Activated naive CD8-positive, alpha-beta T cell (primary cell): ENCODE measurements around the gene URM1.
"Not testable (repeated sequence)": the region's sequence is repeated elsewhere in the genome, so short reads cannot be mapped to it uniquely, and the experiment has no call there.

Experiments used
- H3K27ac Mint-ChIP-seq: one replicate; pipeline ENCODE4 v1.8.0; 2021; ENCODE audit warnings: mixed read lengths
- H3K27me3 Mint-ChIP-seq: one replicate; pipeline ENCODE4 v1.8.0; 2021; ENCODE audit warnings: mixed read lengths
- H3K36me3 Mint-ChIP-seq: one replicate; pipeline ENCODE4 v1.8.0; 2021; ENCODE audit warnings: mixed read lengths
- H3K4me1 Mint-ChIP-seq: one replicate; pipeline ENCODE4 v1.8.0; 2021; ENCODE audit warnings: low read depth, mixed read lengths
- H3K4me3 Mint-ChIP-seq: one replicate; pipeline ENCODE4 v1.8.0; 2021; ENCODE audit warnings: mild to moderate bottlenecking, mixed read lengths
- H3K9me3 Mint-ChIP-seq: one replicate; pipeline ENCODE4 v1.8.0; 2021; ENCODE audit warnings: low read depth, mixed read lengths

Gene URM1

DNA sequence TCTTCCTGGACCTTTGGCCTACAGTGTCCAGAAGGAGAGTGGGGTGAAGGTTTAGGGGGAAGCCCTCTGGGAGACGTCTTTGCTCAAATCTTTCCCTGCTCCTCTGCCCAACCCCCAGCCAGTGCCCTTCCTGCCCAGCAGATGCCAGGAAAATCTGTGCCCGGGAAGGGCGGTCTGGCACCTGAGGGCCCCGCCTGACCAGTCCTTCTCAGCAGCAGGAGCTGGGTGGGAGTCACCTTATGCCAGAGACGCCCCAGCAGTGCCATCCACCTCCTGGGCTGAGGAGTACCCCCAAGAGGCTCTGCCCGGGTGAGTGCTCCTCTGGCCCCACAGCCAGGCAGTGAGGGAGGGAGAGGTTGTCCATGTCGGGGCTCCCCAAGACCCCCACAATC lies 34.6 kb downstream of the URM1 start:
- H3K27ac Mint-ChIP-seq = no peak overlapping the region
- no peaks in the 10 kb centered on the region for H3K36me3 Mint-ChIP-seq
- no peak overlapping the region for H3K4me3 Mint-ChIP-seq
- H3K4me1 Mint-ChIP-seq = no peaks in the 10 kb centered on the region
- no peaks in the 10 kb centered on the region for H3K9me3 Mint-ChIP-seq
- H3K27me3 Mint-ChIP-seq = peaks cover 3% of the 10 kb centered on the region

DNA sequence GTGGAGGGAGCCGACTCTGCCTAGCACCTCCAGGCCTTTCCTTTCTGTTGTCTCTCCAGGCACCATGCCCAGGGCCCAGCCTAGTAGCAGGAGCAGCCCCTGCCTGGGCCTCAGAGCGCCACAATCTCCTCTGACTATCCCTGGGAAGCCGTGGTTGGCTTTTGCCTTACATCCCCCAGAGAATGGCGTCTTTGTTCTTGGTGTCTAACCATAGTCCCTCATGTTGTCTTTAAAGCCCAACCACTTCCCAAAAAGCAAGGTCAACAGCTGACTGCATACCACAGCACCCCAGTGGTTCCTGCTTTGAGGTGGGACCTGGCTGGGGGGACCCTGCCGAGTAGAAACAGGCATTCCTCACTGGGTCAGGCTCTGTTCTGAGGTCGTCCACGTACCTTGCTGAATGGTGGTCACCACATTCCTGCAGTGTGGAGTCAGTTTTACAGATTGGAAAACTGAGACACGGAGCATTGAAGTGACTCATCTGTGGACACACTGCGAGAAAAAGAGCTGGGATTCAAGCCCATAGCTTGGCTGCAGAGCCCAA lies 35.7 kb downstream of the URM1 start:
- no peaks in the 10 kb centered on the region for H3K4me1 Mint-ChIP-seq
- no peak overlapping the region for H3K27ac Mint-ChIP-seq
- H3K9me3 Mint-ChIP-seq = no peaks in the 10 kb centered on the region
- H3K4me3 Mint-ChIP-seq = no peak overlapping the region
- peaks cover 3% of the 10 kb centered on the region for H3K27me3 Mint-ChIP-seq
- no peaks in the 10 kb centered on the region for H3K36me3 Mint-ChIP-seq

DNA sequence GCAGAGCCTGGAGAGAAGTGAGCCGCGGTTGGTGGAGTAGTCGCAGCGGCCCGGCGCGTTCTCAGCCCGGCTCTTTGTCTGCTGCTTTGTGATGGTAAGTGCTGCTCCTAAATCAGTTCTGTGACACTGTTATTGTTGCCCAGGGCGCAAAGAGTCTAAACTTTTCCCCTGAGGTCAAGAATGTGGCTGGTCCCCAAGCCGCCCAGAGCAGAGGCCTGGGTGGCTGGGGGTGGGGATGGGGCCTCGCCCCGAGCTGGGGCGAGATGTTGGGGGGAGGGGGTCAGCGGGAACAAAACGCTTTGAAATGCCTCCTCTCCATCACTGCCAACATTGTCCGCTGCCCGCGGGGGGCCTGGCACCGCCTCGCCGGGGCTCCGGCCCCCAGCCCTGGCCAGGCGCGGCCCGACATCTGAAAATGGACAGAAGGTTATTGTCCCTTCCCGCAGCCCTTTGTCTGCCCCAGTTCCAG lies 37.8 kb downstream of the URM1 start:
- Mint-ChIP-seq H3K36me3 (no peaks in the 10 kb centered on the region), H3K4me3 (no peak overlapping the region), H3K27ac (no peak overlapping the region), H3K9me3 (no peaks in the 10 kb centered on the region), H3K27me3 (peaks cover 8% of the 10 kb centered on the region), H3K4me1 (no peaks in the 10 kb centered on the region)

DNA sequence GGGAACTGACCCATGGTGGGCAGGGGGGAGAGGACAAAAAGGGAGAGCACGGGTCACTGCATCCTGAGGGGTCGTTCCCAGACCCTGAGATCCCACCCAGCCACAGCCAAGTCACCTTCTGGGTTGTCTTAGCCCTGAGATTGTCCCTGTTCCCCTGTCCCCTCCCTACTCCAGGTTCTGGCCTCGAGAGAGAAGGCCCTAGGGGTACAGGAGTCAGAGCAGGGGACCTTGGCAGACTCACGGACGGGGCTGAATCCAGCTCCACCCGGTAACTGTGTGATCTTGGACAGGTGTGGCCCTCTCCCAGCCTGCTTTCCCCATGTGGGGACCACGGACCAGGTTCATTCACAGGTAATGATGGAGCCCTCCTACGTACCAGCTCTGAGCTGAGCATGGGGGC lies 38.3 kb downstream of the URM1 start:
- Mint-ChIP-seq H3K27ac (no peak overlapping the region), H3K27me3 (peaks cover 9% of the 10 kb centered on the region), H3K36me3 (no peaks in the 10 kb centered on the region), H3K9me3 (no peaks in the 10 kb centered on the region), H3K4me1 (no peaks in the 10 kb centered on the region), H3K4me3 (no peak overlapping the region)

DNA sequence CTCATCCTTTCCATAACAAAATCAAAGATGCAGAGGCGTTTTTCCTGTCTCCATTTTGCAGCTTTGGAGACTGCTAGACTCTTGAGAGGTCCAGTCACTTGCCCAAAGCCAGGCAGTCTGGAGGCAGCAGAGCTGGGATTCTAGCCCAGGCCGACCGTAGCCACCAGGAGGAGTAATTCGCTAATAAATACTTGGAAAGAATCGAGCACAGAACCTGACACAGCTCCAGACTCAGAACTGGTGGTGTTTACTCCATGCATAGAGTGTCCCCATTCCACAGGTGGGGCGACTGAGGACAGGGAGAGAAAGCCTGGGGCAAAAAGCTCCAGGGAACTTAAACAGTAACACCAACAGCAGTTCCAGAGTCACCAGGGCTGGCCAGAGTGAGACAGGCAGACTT lies 38.8 kb downstream of the URM1 start:
- Mint-ChIP-seq H3K27ac (no peak overlapping the region), H3K9me3 (no peaks in the 10 kb centered on the region), H3K4me1 (no peaks in the 10 kb centered on the region), H3K27me3 (peaks cover 13% of the 10 kb centered on the region), H3K36me3 (no peaks in the 10 kb centered on the region), H3K4me3 (no peak overlapping the region)

DNA sequence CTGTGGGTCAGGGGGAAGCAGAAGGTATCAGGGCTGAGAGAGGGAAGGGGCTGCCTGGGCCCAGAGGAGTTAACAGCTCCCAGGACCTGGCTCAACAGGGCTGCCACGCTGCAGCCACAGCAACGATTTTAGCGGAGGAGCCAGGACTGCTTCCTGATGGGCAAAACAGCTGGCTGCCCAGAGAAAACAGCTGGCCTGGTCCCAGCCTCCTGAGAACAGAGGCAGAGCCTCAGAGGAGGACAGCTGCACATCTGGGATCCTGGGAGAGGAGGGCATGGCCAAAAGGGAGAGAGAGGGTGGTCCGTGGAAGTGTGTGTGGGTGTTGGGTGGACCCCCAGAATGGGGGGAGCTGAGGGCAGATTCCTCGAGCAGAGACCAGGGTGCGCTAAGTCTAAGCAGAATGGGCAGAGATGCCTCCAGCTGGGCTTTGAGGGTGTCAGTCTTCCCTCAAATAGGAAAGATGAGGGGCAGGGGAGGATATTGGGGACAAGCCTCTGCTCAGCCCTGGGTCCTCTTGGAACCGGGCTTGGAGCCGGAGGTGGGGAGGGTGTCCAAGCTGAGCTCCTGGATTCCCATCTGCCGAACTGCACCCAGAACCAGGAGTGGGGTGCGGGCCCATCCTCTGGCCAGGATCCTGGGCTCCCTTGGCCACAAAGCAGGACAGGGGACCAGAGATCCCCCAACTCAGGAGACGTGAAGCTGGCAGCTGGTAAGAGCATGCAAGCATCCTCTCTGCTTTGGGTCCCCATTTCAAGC lies 40.4 kb downstream of the URM1 start:
- no peaks in the 10 kb centered on the region for H3K9me3 Mint-ChIP-seq
- no peak overlapping the region for H3K4me3 Mint-ChIP-seq
- H3K27me3 Mint-ChIP-seq = peaks cover 23% of the 10 kb centered on the region
- H3K4me1 Mint-ChIP-seq = no peaks in the 10 kb centered on the region
- H3K27ac Mint-ChIP-seq = no peak overlapping the region
- no peaks in the 10 kb centered on the region for H3K36me3 Mint-ChIP-seq

DNA sequence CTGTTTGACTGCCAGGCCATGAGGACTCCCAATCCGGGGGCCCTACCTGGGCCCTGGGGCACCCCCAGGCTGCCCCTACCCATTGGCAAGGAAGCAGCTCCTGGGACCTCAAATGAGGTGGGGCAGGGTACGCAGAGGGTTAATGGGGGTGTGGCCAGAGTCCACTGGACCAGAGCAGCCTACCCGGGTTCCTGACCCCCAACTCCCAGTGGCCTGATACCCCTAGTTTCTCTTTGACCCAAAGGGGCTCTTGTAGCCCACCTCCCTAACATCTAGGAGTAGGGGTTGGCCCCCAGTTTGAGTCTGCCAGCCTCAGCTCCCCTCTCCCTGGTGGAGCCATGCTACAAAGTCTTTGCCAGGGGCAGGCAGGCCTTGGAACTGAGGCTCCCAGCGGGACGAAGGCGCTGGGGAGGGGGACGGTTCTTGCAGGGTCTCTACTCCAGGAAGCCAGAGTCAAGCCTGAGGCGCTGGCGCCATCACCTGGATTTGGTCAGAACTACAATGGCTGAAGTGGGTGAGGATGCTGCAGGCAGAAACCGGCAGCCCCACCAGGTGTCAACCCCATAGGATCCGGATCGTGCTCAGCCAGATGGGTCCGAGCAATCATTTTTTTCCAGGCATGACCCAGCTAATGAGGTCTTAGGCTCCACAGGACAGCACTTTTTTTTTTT lies 41.1 kb downstream of the URM1 start:
- H3K4me1 Mint-ChIP-seq = no peaks in the 10 kb centered on the region
- H3K27me3 Mint-ChIP-seq = peaks cover 23% of the 10 kb centered on the region
- no peak overlapping the region for H3K4me3 Mint-ChIP-seq

DNA sequence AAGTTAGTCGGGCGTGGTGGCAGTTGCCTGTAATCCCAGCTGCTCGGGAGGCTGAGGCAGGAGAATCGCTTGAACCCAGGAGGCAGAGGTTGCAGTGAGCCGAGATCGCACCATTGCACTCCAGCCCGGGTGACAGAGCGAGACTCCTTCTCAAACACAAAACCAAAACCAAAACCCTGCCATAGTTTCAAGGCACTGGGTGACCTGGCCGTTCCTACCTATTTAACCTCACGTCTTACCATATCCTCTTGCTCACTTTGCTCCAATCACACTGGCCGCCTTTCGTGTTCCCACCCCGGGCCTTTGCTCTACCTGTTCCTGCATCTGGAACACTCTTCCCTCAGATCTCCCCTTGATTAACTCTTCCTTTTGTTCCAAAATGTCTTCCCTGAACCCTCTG lies 42.6 kb downstream of the URM1 start:
- not testable (repeated sequence) for H3K4me1 Mint-ChIP-seq, H3K27ac Mint-ChIP-seq, H3K4me3 Mint-ChIP-seq, H3K36me3 Mint-ChIP-seq, H3K9me3 Mint-ChIP-seq
- peaks cover 23% of the 10 kb centered on the region for H3K27me3 Mint-ChIP-seq

More for the DNA sequence above, 41.1 kb downstream of the URM1 start:
- Mint-ChIP-seq H3K27ac (no peak overlapping the region), H3K36me3 (no peaks in the 10 kb centered on the region), H3K9me3 (no peaks in the 10 kb centered on the region)

DNA sequence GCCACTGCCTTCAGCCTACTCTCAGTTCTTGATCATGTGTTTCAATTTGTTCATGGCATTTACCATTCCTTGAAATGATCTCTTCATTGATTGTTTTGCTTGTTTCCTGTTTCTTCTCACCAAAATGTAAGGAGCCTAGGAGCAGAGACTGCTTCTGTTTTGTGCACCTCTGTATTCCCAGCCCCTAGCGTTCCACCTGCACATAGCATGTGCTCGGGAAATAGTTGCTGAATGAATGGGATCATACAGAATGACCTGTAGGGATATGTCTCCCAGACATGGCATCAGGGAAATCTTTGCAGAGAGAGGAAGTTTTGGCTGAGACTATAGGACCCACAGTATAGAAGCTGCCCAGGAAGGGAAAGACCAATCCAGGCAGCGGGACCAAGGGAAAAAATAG lies 43.3 kb downstream of the URM1 start:
- H3K36me3 Mint-ChIP-seq = no peaks in the 10 kb centered on the region
- peaks cover 2% of the 10 kb centered on the region for H3K4me1 Mint-ChIP-seq
- no peak overlapping the region for H3K4me3 Mint-ChIP-seq
- H3K27me3 Mint-ChIP-seq = peaks cover 27% of the 10 kb centered on the region
- H3K9me3 Mint-ChIP-seq = no peaks in the 10 kb centered on the region
- no peak overlapping the region for H3K27ac Mint-ChIP-seq

DNA sequence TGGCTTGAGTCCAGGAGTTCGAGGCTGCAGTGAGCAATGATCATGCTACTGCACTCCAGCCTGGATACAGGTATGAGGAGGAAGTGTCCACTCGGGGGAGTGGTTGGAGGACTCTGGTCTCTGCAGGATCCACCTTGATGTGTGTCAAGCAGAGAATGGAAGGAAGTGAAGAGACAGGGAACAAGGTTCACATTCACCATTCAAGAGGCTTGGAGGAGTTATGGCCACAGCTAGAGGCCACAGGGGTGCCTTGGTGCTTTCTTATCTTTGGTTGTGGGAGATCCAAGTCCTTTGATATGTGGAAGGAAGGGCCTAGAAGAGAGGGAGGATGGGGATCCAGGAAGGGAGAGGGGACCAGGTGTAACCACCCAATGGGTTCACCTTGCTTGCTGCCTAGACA lies 44.1 kb downstream of the URM1 start:
- Mint-ChIP-seq H3K4me1 (peaks cover 8% of the 10 kb centered on the region), H3K36me3 (no peaks in the 10 kb centered on the region), H3K27me3 (peaks cover 26% of the 10 kb centered on the region), H3K27ac (no peak overlapping the region), H3K9me3 (no peaks in the 10 kb centered on the region), H3K4me3 (no peak overlapping the region)

DNA sequence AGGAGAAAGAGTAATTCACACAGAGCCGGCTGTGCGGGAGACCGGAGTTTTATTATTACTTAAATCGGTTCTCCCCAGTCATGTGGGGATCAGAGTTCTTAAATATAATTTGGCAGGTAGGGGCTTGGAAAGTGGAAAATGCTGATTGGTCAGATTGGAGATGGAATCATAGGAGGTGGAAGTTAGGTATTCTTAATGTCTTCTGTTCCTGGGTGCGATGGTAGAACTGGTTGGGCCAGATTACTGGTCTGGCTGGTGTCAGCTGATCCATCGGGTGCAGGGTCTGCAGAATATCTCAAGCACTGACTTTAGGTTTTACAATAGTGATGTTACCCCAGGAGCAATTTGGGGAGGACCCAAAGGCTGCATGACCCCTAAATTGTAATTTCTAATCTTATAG lies 44.8 kb downstream of the URM1 start:
- Mint-ChIP-seq H3K4me1 (peaks cover 8% of the 10 kb centered on the region), H3K9me3 (no peaks in the 10 kb centered on the region), H3K4me3 (no peak overlapping the region), H3K36me3 (no peaks in the 10 kb centered on the region), H3K27ac (no peak overlapping the region), H3K27me3 (peaks cover 25% of the 10 kb centered on the region)

DNA sequence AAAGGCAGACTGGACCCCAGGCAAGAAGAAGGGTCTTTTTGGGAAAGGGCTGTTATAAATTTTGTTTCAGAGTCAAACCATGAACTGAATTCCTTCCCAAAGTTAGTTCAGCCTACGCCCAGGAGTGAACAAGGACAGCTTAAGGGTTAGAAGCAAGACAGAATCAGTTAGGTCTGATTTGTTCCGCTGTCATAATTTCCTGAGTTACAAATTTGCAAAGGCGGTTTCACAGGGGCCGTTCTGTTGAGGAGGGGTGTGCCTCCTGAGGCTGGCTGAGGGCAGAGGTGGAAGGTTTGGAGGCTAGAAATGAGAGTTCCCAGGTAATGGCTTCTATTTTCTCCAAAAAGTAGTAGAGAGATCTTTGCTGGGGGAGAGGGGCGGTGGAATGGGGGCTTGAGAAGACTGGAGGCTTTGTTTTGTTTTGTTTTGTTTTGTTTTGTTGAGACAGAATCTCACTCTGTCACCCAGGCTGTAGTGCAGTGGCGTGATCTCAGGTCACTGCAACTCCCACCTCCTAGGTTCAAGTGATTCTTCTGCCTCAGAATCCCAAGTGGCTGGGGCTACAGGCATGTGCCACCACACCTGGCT lies 45.4 kb downstream of the URM1 start:
- peaks cover 8% of the 10 kb centered on the region for H3K4me1 Mint-ChIP-seq
- H3K9me3 Mint-ChIP-seq = no peaks in the 10 kb centered on the region
- no peak overlapping the region for H3K27ac Mint-ChIP-seq
- H3K27me3 Mint-ChIP-seq = peaks cover 25% of the 10 kb centered on the region
- no peaks in the 10 kb centered on the region for H3K36me3 Mint-ChIP-seq
- no peak overlapping the region for H3K4me3 Mint-ChIP-seq

DNA sequence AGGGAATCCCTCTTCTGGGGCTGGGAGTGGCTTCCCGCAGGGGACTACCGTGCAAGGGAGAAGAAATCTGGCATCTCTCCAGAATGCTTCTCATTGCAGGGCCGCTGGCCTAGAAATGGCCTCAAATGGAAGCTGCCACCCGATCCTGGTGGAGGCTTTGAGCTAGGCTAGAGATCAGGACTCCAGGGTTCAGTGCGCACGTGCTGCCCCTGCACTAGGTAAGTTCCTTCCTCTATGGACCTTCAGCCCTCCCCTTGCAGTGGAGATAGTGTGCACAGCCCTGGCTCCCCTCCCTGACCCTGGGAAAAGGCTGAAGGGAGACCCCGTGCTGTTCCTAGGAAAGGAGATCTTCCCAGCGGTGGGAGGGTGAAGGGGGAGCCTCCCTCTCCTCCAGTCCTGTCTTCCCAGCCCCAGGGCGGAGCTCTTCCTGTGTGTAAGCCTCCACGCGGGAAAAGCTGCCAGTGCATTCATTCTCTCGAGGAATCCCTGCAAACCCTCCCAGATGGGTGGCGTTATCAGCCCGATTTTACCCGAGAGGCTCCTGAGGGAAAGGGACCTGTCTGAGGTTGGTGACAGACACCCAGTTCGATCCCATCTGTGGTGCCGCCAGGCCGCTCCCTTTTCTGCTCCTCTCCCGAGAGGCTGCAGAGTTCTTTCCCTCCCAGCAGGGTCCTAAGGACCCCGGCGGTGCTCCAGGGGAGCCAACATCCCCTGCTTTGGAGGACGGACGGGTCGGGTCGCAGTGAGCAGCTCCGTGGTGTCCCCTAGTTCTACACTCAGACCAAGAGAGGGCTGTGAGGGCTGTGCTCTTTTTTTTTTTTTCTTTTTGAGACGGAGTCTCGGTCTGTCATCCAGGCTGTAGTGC lies 48.1 kb downstream of the URM1 start:
- H3K27me3 Mint-ChIP-seq = peaks cover 21% of the 10 kb centered on the region
- no peaks in the 10 kb centered on the region for H3K36me3 Mint-ChIP-seq
- peaks cover 8% of the 10 kb centered on the region for H3K4me1 Mint-ChIP-seq
- H3K27ac Mint-ChIP-seq = peak overlapping the region; percentile 22
- no peaks in the 10 kb centered on the region for H3K9me3 Mint-ChIP-seq
- peak overlapping the region; percentile 86 for H3K4me3 Mint-ChIP-seq

DNA sequence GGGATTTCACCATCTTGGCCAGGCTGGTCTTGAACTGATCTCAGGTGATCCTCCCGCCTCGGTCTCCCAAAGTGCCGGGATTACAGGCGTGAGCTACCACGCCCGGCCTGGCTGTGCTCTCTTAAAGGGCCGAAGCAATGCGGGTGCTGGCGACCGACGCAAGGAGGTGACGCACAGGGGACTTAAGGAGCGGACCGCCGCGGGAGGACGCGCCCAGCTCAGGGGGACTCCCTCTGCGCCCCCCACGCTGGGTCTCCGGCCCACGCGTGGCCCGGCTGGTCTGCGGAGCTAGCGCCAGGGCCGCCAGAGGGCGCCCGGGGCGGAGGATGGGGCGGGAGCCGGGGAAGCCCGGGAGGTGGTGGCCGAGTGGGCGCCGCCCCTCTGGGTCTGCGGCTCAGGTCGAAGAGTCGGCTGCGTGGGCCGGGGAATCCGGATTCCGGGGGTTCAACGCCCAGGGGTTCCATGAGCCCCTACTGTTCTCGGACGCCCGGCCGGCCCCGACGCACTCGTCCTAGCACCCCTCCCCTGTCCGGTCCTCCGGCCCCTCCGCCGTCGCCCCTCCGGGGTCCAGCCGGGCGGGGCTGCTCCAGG lies 49.0 kb downstream of the URM1 start:
- Mint-ChIP-seq H3K27ac (no peak overlapping the region), H3K36me3 (no peaks in the 10 kb centered on the region), H3K9me3 (no peaks in the 10 kb centered on the region), H3K27me3 (peaks cover 15% of the 10 kb centered on the region), H3K4me1 (peaks cover 8% of the 10 kb centered on the region), H3K4me3 (peak overlapping the region; percentile 86)
